Endothelial cell of umbilical vein (primary cell): ENCODE data around the gene ACBD5. TPM values are rescaled to one million over a fixed set of nuclear protein-coding genes. Genes with fewer than 3 reads are reported as not detected.

Experiments used
- BruUV-seq: library from RNA; stranded (reverse); fragments of 400-500 nt; replicated peaks from 2 replicates; lab custom pipeline; 2021; lab: Mats Ljungman, UMichigan
- CTCF ChIA-PET: fragments of 300-600, 350-600 bp; sonication (Branson Sonifier 250); formaldehyde crosslinking; loops from one replicate; lab custom pipeline; 2021; ENCODE audit warnings: antibody characterized with exemption, inconsistent platforms; lab: Charles Lee
- POLR2A ChIA-PET: fragments of 300-600, 350-600 bp; sonication (Branson Sonifier 250); formaldehyde crosslinking; loops from one replicate; lab custom pipeline; 2021; ENCODE audit warnings: antibody characterized with exemption, inconsistent platforms; lab: Charles Lee
- DNase-seq: peaks from one replicate; pipeline ENCODE4 v3.0.0-alpha.2; 2011; ENCODE audit warnings: low read depth, low spot score
- FAIRE-seq: peaks from 2 replicates; lab custom pipeline; 2011; peaks lifted over from hg19 to GRCh38; lab: Jason Lieb, UNC
- H2AFZ ChIP-seq: 2 replicates; pipeline ENCODE4 v1.6.0; 2012; ENCODE audit warnings: low read depth, low read length, control low read depth, inconsistent platforms
- H3K27ac ChIP-seq: 2 replicates; pipeline ENCODE4 v1.5.1; 2011; ENCODE audit warnings: low read depth, mild to moderate bottlenecking, control low read depth, low read length, moderate library complexity; ENCODE audit not compliant: insufficient read depth
- H3K27me3 ChIP-seq, 2 experiments: 2 replicates each; pipeline versions ENCODE4 v1.6.0 to v1.6.1; 2011; ENCODE audit warnings: low read length in 2 of 2, mixed read lengths in 1 of 2; ENCODE audit not compliant: control insufficient read depth in 2 of 2, insufficient read depth in 2 of 2
- H3K36me3 ChIP-seq, 2 experiments: 2 replicates in 1 of 2; 3 replicates in 1 of 2; pipeline ENCODE4 v1.5.1; 2011; ENCODE audit warnings: low read length in 2 of 2, mild to moderate bottlenecking in 1 of 2, moderate library complexity in 1 of 2; ENCODE audit not compliant: control insufficient read depth in 2 of 2, insufficient read depth in 2 of 2; ENCODE audit errors: extremely low read depth in 1 of 2
- H3K4me1 ChIP-seq: 3 replicates; pipeline ENCODE4 v1.5.1; 2011; ENCODE audit warnings: mild to moderate bottlenecking, low read length; ENCODE audit not compliant: control insufficient read depth, insufficient read depth; ENCODE audit errors: extremely low read depth
- H3K4me2 ChIP-seq: 2 replicates; pipeline ENCODE4 v1.6.1; 2011; ENCODE audit warnings: low read length, control low read depth, mixed read lengths; ENCODE audit not compliant: insufficient read depth
- H3K4me3 ChIP-seq, 3 experiments: fragments of 200-600 bp in 1 of 3; sonication (generic), shearing (Covaris generic) in 1 of 3; replicated peaks in 1 of 3; 2 replicates each; pipeline ENCODE4 v1.5.1; 2011 to 2016; ENCODE audit warnings: control low read depth in 3 of 3, low read length in 3 of 3, mild to moderate bottlenecking in 2 of 3, inconsistent platforms in 1 of 3, low read depth in 1 of 3, moderate library complexity in 1 of 3; ENCODE audit not compliant: insufficient read depth in 1 of 3
- H3K79me2 ChIP-seq: 2 replicates; pipeline ENCODE4 v1.6.0; 2012; ENCODE audit warnings: low read length, inconsistent platforms; ENCODE audit not compliant: control insufficient read depth, insufficient read depth
- H3K9ac ChIP-seq: replicated peaks from 2 replicates; pipeline ENCODE3; 2011; ENCODE audit warnings: low read length, control low read depth; ENCODE audit not compliant: insufficient read depth; ENCODE audit errors: extremely low read depth
- H3K9me1 ChIP-seq: replicated peaks from 3 replicates; pipeline ENCODE4 v1.6.0; 2011; ENCODE audit warnings: mild to moderate bottlenecking, low read length; ENCODE audit not compliant: control insufficient read depth, insufficient read depth; ENCODE audit errors: extremely low read depth
- H3K9me3 ChIP-seq: replicated peaks from 2 replicates; pipeline ENCODE4 v1.5.1; 2012; ENCODE audit warnings: low read length, inconsistent platforms; ENCODE audit not compliant: control insufficient read depth, insufficient read depth
- H4K20me1 ChIP-seq: replicated peaks from 2 replicates; pipeline ENCODE3; 2011; ENCODE audit warnings: mild to moderate bottlenecking, low read length; ENCODE audit not compliant: control insufficient read depth, insufficient read depth; ENCODE audit errors: extremely low read depth
- EZH2 ChIP-seq: IDR thresholded peaks from 2 replicates; pipeline ENCODE4 v1.6.1; 2012; ENCODE audit warnings: borderline replicate concordance, low read depth, mild to moderate bottlenecking, moderate library complexity, low read length, inconsistent platforms; ENCODE audit not compliant: severe bottlenecking
- FOS ChIP-seq: IDR thresholded peaks from 2 replicates; pipeline ENCODE4 v1.6.1; 2011; ENCODE audit warnings: mild to moderate bottlenecking, low read length, moderate library complexity, borderline replicate concordance; ENCODE audit not compliant: insufficient read depth
- GATA2 ChIP-seq: IDR thresholded peaks from 2 replicates; pipeline ENCODE4 v1.7.0; 2011; ENCODE audit warnings: low read depth, mild to moderate bottlenecking, moderate library complexity, mixed read lengths, low read length; ENCODE audit not compliant: insufficient read length, insufficient read depth
- JUN ChIP-seq: IDR thresholded peaks from 2 replicates; pipeline ENCODE4 v1.6.1; 2011; ENCODE audit warnings: borderline replicate concordance, low read depth; ENCODE audit not compliant: insufficient read length, insufficient read depth
- MYC ChIP-seq: IDR thresholded peaks from one replicate; pipeline ENCODE4 v1.6.1; 2011; ENCODE audit warnings: mild to moderate bottlenecking, low read depth, low read length
- POLR2A ChIP-seq: IDR thresholded peaks from 2 replicates; pipeline ENCODE4 v1.6.1; 2012; ENCODE audit warnings: low read depth, mild to moderate bottlenecking, control low read depth, low read length
- POLR2AphosphoS5 ChIP-seq: IDR thresholded peaks from 2 replicates; pipeline ENCODE4 v1.6.1; 2012; ENCODE audit warnings: low read depth, mild to moderate bottlenecking, control low read depth, low read length, moderate library complexity; ENCODE audit not compliant: insufficient read depth
- dilution Hi-C: fragments of 300-500 bp; cut with MboI; formaldehyde crosslinking; loops from one replicate; pipeline ENCODE4 v1.15.0; 2019; ENCODE audit warnings: low sequenced_read_pairs; ENCODE audit not compliant: extremely low pct_ligation_motif_present
- intact Hi-C: fragments of 100-400 bp; cut with micrococcal nuclease; formaldehyde crosslinking; loops from one replicate; pipeline ENCODE4 v1.10.0; 2022
- polyA plus RNA-seq, 4 experiments: library from polyadenylated mRNA; depleted of rRNA in 3 of 4; stranded (reverse) in 3 of 4; unstranded in 1 of 4; fragments of >200 nt; gene quantifications; 2 replicates each; pipeline versions ENCODE4 v1.2.1 to v1.2.3, GENCODE V29; 2011 to 2012; ENCODE audit warnings: missing spikeins in 1 of 4
- total RNA-seq: library from RNA; stranded (reverse); gene quantifications from 2 replicates; pipeline ENCODE4 v1.2.3, GENCODE V29; 2021
- TF ChIP-seq, protein P1 (sequence below), 2 donors: IDR thresholded peaks; 1 replicate in 1 of 2; 2 replicates in 1 of 2; pipeline ENCODE4 v1.5.1; 2011; ENCODE audit warnings: low read length in 2 of 2, mild to moderate bottlenecking in 2 of 2, moderate library complexity in 2 of 2, control low read depth in 1 of 2, inconsistent platforms in 1 of 2, low read depth in 1 of 2; ENCODE audit not compliant: insufficient read depth in 1 of 2; ENCODE audit errors: extremely low read depth in 1 of 2
- TF ChIP-seq, protein P2 (sequence below): IDR thresholded peaks from 2 replicates; pipeline ENCODE4 v1.6.1; 2011; ENCODE audit not compliant: insufficient read depth, insufficient read length

The ACBD5 gene
- total and polyA plus RNA-seq, 2 donors (not counting 3 experiments of a cell fraction or from before 2014, with no cell fraction given): 6.6 to 21.5 TPM

DNA sequence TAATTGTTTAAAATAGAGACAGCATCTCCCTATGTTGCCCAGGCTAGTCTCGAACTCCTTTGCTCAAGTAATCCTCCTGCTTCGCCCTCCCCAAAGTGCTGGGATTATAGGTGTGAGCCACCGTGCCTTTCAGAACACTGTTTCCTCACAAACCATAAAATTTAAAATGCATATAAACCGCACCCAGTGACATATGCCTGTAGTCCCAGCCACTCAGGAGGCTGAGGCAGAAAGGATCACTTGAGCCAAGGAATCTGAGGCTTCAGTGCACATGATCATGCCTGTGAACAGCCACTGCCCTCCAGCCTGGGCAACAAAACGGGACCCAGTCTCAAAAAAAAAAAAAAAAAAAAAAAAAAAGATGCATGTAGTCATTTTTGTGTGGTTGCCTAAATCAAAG, 36.8 kb downstream of the ACBD5 start:
- ChIA-PET POLR2A (no interaction called here), CTCF (no interaction called here)
- Histone ChIP-seq H3K27me3 (no peaks in the 10 kb centered on the region), H2AFZ (no peak overlapping the region), H3K9me3 (no peaks in the 10 kb centered on the region), H3K4me3 (no peak overlapping the region), H3K9me1 (no peaks in the 10 kb centered on the region), H3K9ac (no peak overlapping the region), H3K79me2 (no peaks in the 10 kb centered on the region), H3K36me3 (peaks cover 3 to 8% of the 10 kb centered on the region in 2 experiments), H3K27ac (no peak overlapping the region), H3K4me1 (no peaks in the 10 kb centered on the region), H3K4me2 (no peak overlapping the region), H4K20me1 (no peaks in the 10 kb centered on the region)
- intact Hi-C loops (no loop called here), dilution Hi-C loops (no loop called here)
- TF ChIP-seq, protein P1, sequence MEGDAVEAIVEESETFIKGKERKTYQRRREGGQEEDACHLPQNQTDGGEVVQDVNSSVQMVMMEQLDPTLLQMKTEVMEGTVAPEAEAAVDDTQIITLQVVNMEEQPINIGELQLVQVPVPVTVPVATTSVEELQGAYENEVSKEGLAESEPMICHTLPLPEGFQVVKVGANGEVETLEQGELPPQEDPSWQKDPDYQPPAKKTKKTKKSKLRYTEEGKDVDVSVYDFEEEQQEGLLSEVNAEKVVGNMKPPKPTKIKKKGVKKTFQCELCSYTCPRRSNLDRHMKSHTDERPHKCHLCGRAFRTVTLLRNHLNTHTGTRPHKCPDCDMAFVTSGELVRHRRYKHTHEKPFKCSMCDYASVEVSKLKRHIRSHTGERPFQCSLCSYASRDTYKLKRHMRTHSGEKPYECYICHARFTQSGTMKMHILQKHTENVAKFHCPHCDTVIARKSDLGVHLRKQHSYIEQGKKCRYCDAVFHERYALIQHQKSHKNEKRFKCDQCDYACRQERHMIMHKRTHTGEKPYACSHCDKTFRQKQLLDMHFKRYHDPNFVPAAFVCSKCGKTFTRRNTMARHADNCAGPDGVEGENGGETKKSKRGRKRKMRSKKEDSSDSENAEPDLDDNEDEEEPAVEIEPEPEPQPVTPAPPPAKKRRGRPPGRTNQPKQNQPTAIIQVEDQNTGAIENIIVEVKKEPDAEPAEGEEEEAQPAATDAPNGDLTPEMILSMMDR (IDR thresholded peaks at IDR 0.05; ENCODE audit: extremely low read depth in 1 of 2, insufficient read depth in 1 of 2, low read depth in 1 of 2, low read length in 2 of 2): no peak
- no peak for TF ChIP-seq FOS
- no peak for TF ChIP-seq MYC
- TF ChIP-seq, protein P2, sequence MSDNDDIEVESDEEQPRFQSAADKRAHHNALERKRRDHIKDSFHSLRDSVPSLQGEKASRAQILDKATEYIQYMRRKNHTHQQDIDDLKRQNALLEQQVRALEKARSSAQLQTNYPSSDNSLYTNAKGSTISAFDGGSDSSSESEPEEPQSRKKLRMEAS: no peak
- FAIRE-seq (no peak), DNase-seq (no peak)
- BruUV-seq: no TSS peak

DNA sequence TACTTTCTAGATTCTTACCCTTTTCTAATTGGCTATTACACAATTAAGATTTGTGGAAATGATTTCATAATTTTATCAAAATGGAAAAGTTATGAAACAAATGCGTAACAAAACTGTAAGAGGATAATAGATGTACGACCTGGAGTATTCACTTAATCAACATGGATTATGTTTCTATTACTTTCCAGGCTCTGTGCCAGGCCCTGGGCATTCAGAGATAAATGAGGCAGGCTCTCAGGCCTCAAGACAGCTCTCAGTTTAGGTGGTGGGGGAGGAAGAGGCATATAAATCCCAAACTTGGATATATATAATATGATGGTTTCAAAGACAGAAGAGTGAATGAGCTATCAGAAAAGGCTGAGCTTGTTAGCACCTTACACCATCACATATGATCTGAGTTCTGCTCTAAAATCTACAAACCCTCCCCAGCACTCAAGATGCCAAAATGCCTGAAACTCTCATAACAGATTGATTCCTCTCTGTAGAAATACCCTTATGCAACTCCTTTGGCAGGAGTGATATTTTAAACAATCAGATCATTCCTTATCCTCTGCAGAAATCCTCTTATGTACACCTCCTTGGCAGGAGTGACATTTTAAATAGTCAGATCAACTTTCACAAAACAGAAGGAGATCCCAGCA, 42.5 kb downstream of the ACBD5 start:
- DNase-seq: no peak
- no peaks in the 10 kb centered on the region for H3K9me1 ChIP-seq
- no peaks in the 10 kb centered on the region for H3K4me1 ChIP-seq
- H3K36me3 ChIP-seq: peaks cover 3 to 9% of the 10 kb centered on the region in 2 experiments
- H4K20me1 ChIP-seq: no peaks in the 10 kb centered on the region
- no peaks in the 10 kb centered on the region for H3K9me3 ChIP-seq
- no peak for FAIRE-seq
- no peak overlapping the region for H3K9ac ChIP-seq
- TF ChIP-seq POLR2AphosphoS5 (no peak), EZH2 (no peak), MYC (no peak), JUN (no peak), POLR2A (no peak), GATA2 (no peak), FOS (no peak)
- TF ChIP-seq, protein P1 (IDR thresholded peaks at IDR 0.05; ENCODE audit: extremely low read depth in 1 of 2, insufficient read depth in 1 of 2, low read depth in 1 of 2, low read length in 2 of 2): no peak
- TF ChIP-seq, protein P2: no peak
- H3K27me3 ChIP-seq: no peaks in the 10 kb centered on the region
- H3K4me3 ChIP-seq: no peak overlapping the region
- H3K27ac ChIP-seq: no peak overlapping the region
- CTCF ChIA-PET: no interaction called here
- H2AFZ ChIP-seq: no peak overlapping the region
- dilution Hi-C loops: no loop called here
- no TSS peak for BruUV-seq
- POLR2A ChIA-PET: no interaction called here
- H3K79me2 ChIP-seq: no peaks in the 10 kb centered on the region
- intact Hi-C loops: no loop called here
- no peak overlapping the region for H3K4me2 ChIP-seq
